DND-41 (cell line): Measurements from ENCODE around the gene PYGL.

Experiments
- ATAC-seq: fragments of 200-7000 bp; cut with Tn5 transposase; 3 replicates; pipeline ENCODE4 v1.9.1; 2021; ENCODE audit warnings: low read depth; ENCODE audit not compliant: insufficient read depth
- DNase-seq: peaks from one replicate; pipeline ENCODE4 v3.0.0-alpha.2; 2020
- H2AFZ ChIP-seq: 2 replicates; pipeline ENCODE4 v1.6.0; 2012; ENCODE audit warnings: low read depth, low read length
- H3K27ac ChIP-seq: 2 replicates; pipeline ENCODE4 v1.5.1; 2012; ENCODE audit warnings: low read length, inconsistent platforms
- H3K27me3 ChIP-seq: fragments of 200-600 bp; sonication (generic); 2 replicates; pipeline ENCODE4 v1.6.0; 2012; ENCODE audit warnings: low read length, mild to moderate bottlenecking, inconsistent platforms; ENCODE audit not compliant: insufficient read depth, poor library complexity
- H3K36me3 ChIP-seq: 2 replicates; pipeline ENCODE4 v1.5.1; 2012; ENCODE audit warnings: low read length, inconsistent platforms; ENCODE audit not compliant: insufficient read depth
- H3K4me1 ChIP-seq: 2 replicates; pipeline ENCODE4 v1.5.1; 2012; ENCODE audit warnings: mild to moderate bottlenecking, low read length; ENCODE audit not compliant: insufficient read depth
- H3K4me2 ChIP-seq: 2 replicates; pipeline ENCODE4 v1.6.0; 2012; ENCODE audit warnings: mild to moderate bottlenecking, moderate library complexity, low read length, inconsistent platforms; ENCODE audit not compliant: insufficient read depth
- H3K4me3 ChIP-seq, 2 experiments: fragments of 200-600 bp in 1 of 2; shearing (Covaris generic) in 1 of 2; 2 replicates each; pipeline ENCODE4 v1.5.1; 2012 to 2016; ENCODE audit warnings: inconsistent platforms in 2 of 2, low read length in 2 of 2, mild to moderate bottlenecking in 2 of 2, low read depth in 1 of 2, moderate library complexity in 1 of 2
- H3K79me2 ChIP-seq: 2 replicates; pipeline ENCODE4 v1.6.0; 2012; ENCODE audit warnings: low read length, inconsistent platforms; ENCODE audit not compliant: insufficient read depth
- H3K9ac ChIP-seq: 2 replicates; pipeline ENCODE4 v1.6.0; 2012; ENCODE audit warnings: low read depth, mild to moderate bottlenecking, inconsistent platforms, low read length, moderate library complexity
- H3K9me3 ChIP-seq: 2 replicates; pipeline ENCODE4 v1.5.1; 2012; ENCODE audit warnings: low read length, moderate library complexity, mild to moderate bottlenecking, inconsistent platforms; ENCODE audit not compliant: insufficient read depth, severe bottlenecking
- H4K20me1 ChIP-seq: 2 replicates; pipeline ENCODE4 v1.6.0; 2012; ENCODE audit warnings: low read length; ENCODE audit not compliant: insufficient read depth
- CTCF ChIP-seq: IDR thresholded peaks from 2 replicates; pipeline ENCODE4 v1.5.1; 2012; ENCODE audit warnings: borderline replicate concordance, low read length, moderate library complexity, mild to moderate bottlenecking; ENCODE audit not compliant: poor library complexity, severe bottlenecking; ENCODE audit errors: extremely low read depth
- EZH2 ChIP-seq: IDR thresholded peaks from 3 replicates; pipeline ENCODE4 v1.6.1; 2012; ENCODE audit warnings: borderline replicate concordance, low read depth, mild to moderate bottlenecking, moderate library complexity, low read length, inconsistent platforms; ENCODE audit not compliant: severe bottlenecking

PYGL gene

GRCh38 chr14:50882932-50883826, 61.1 kb downstream of the PYGL start:
- Histone ChIP-seq H3K27me3 (no peaks in the 10 kb centered on the region), H3K4me2 (no peak overlapping the region), H4K20me1 (no peaks in the 10 kb centered on the region), H3K79me2 (no peaks in the 10 kb centered on the region), H3K9me3 (no peaks in the 10 kb centered on the region), H3K9ac (no peak overlapping the region), H3K27ac (no peak overlapping the region), H2AFZ (no peak overlapping the region; the same call in 1 of the 2 replicates), H3K4me3 (no peak overlapping the region), H3K36me3 (no peaks in the 10 kb centered on the region), H3K4me1 (no peaks in the 10 kb centered on the region)
- ATAC-seq: peak; percentile 55; the same call in 1 of the 3 replicates
- DNase-seq: no peak
- TF ChIP-seq CTCF (no peak), EZH2 (no peak)

- Histone ChIP-seq H2AFZ (peak overlapping the region; percentile 4; the same call in 1 of the 2 replicates), H3K4me2 (peak overlapping the region; percentile 71), H4K20me1 (no peaks in the 10 kb centered on the region), H3K9me3 (no peaks in the 10 kb centered on the region), H3K36me3 (no peaks in the 10 kb centered on the region), H3K9ac (peak overlapping the region; percentile 48), H3K4me1 (peaks cover 54% of the 10 kb centered on the region), H3K79me2 (no peaks in the 10 kb centered on the region), H3K27me3 (no peaks in the 10 kb centered on the region), H3K4me3 (peak overlapping the region in 1 of 2 experiments; percentile 43; a peak in 2 of 4 replicates), H3K27ac (peak overlapping the region; percentile 93)
- peak; percentile 96 for DNase-seq
- TF ChIP-seq CTCF: no peak
- TF ChIP-seq EZH2: no peak
- peak; percentile 97 for ATAC-seq
These were observed 68.8 kb downstream of the PYGL start for GRCh38 chr14:50875359-50876070.

GRCh38 chr14:50874757-50875156, 69.5 kb downstream of the PYGL start:
- H4K20me1 ChIP-seq: no peaks in the 10 kb centered on the region
- peaks cover 55% of the 10 kb centered on the region for H3K4me1 ChIP-seq
- no peaks in the 10 kb centered on the region for H3K79me2 ChIP-seq
- H3K9me3 ChIP-seq: no peaks in the 10 kb centered on the region
- TF ChIP-seq CTCF: no peak
- TF ChIP-seq EZH2: no peak
- H3K9ac ChIP-seq: peak overlapping the region; percentile 31
- DNase-seq (no peak), ATAC-seq (peak; percentile 3; the same call in 2 of the 3 replicates)
- H3K27me3 ChIP-seq: no peaks in the 10 kb centered on the region
- peak overlapping the region; percentile 71 for H3K4me2 ChIP-seq
- peak overlapping the region in 1 of 2 experiments; percentile 38; a peak in 2 of 4 replicates for H3K4me3 ChIP-seq
- no peaks in the 10 kb centered on the region for H3K36me3 ChIP-seq
- no peak overlapping the region for H2AFZ ChIP-seq
- peak overlapping the region; percentile 81 for H3K27ac ChIP-seq
